Nephron (organoid): Measurements from ENCODE around the gene FAM83D.

Experiments
- H3K27ac Mint-ChIP-seq, 3 experiments: 2 replicates each; pipeline ENCODE4 v1.8.0; 2020; ENCODE audit warnings: mixed read lengths in 3 of 3, mild to moderate bottlenecking in 2 of 3, moderate library complexity in 1 of 3
- H3K27me3 Mint-ChIP-seq: 2 replicates; pipeline ENCODE4 v1.8.0; 2021; ENCODE audit warnings: low read depth, mild to moderate bottlenecking, moderate library complexity, mixed read lengths
- H3K36me3 Mint-ChIP-seq: 2 replicates; pipeline ENCODE4 v1.8.0; 2020; ENCODE audit warnings: low read depth, mixed read lengths
- H3K4me1 Mint-ChIP-seq: 2 replicates; pipeline ENCODE4 v1.8.0; 2020; ENCODE audit warnings: mixed read lengths
- H3K4me3 Mint-ChIP-seq, 3 experiments: 2 replicates each; pipeline ENCODE4 v1.8.0; 2020; ENCODE audit warnings: mild to moderate bottlenecking in 3 of 3, mixed read lengths in 3 of 3, moderate library complexity in 2 of 3
- H3K9me3 Mint-ChIP-seq: 2 replicates; pipeline ENCODE4 v1.8.0; 2020; ENCODE audit warnings: mixed read lengths
- CTCF ChIP-seq, 3 experiments: fragments of 200-600 bp; sonication (generic); IDR thresholded peaks; one replicate each; pipeline ENCODE4 v1.5.0; 2021; ENCODE audit warnings: antibody characterized with exemption in 3 of 3; ENCODE audit not compliant: unreplicated experiment in 3 of 3

The FAM83D gene

GRCh38 chr20:38926142-38926933 lies at the start of gene FAM83D:
Gene FAM83D, plus strand, starts transcription at chr20:38926417. Its CDS starts 26 bp downstream, at chr20:38926443.
- no peak within 1 kb of the TSS for H3K27ac Mint-ChIP-seq
- H3K27me3 Mint-ChIP-seq: peaks cover 17% of the 10 kb centered on the region
- no peaks in the 10 kb centered on the region for H3K36me3 Mint-ChIP-seq
- peaks cover 22% of the 10 kb centered on the region for H3K4me1 Mint-ChIP-seq
- no peak for TF ChIP-seq CTCF (IDR thresholded peaks at IDR 0.05; ENCODE audit: unreplicated experiment in 3 of 3)
- no peaks in the 10 kb centered on the region for H3K9me3 Mint-ChIP-seq
- H3K4me3 Mint-ChIP-seq: peak within 1 kb of the TSS; percentile 89 to 94 (median 92)

- Mint-ChIP-seq H3K36me3 (no peaks in the 10 kb centered on the region), H3K9me3 (no peaks in the 10 kb centered on the region), H3K27ac (no peak overlapping the region), H3K27me3 (peaks cover 58% of the 10 kb centered on the region), H3K4me1 (no peaks in the 10 kb centered on the region), H3K4me3 (no peak overlapping the region)
- TF ChIP-seq CTCF (IDR thresholded peaks at IDR 0.05; ENCODE audit: unreplicated experiment in 3 of 3): no peak
Measured at GRCh38 chr20:38877483-38877882, 48.7 kb upstream of the FAM83D start.

GRCh38 chr20:38878866-38879265 lies 47.4 kb upstream of the FAM83D start:
- no peaks in the 10 kb centered on the region for H3K4me1 Mint-ChIP-seq
- H3K9me3 Mint-ChIP-seq: no peaks in the 10 kb centered on the region
- no peak overlapping the region for H3K27ac Mint-ChIP-seq
- H3K27me3 Mint-ChIP-seq: peaks cover 53% of the 10 kb centered on the region
- TF ChIP-seq CTCF (IDR thresholded peaks at IDR 0.05; ENCODE audit: unreplicated experiment in 3 of 3): no peak
- H3K36me3 Mint-ChIP-seq: no peaks in the 10 kb centered on the region
- no peak overlapping the region for H3K4me3 Mint-ChIP-seq

- peaks cover 45% of the 10 kb centered on the region for H3K27me3 Mint-ChIP-seq
- no peak for TF ChIP-seq CTCF (IDR thresholded peaks at IDR 0.05; ENCODE audit: unreplicated experiment in 3 of 3)
Measured at GRCh38 chr20:38880952-38881735, 45.1 kb upstream of the FAM83D start.

GRCh38 chr20:38881806-38882440 lies 44.3 kb upstream of the FAM83D start:
- TF ChIP-seq CTCF (IDR thresholded peaks at IDR 0.05; ENCODE audit: unreplicated experiment in 3 of 3): no peak
- peaks cover 50% of the 10 kb centered on the region for H3K27me3 Mint-ChIP-seq
- no peaks in the 10 kb centered on the region for H3K36me3 Mint-ChIP-seq
- H3K27ac Mint-ChIP-seq: no peak overlapping the region
- no peaks in the 10 kb centered on the region for H3K4me1 Mint-ChIP-seq
- H3K9me3 Mint-ChIP-seq: no peaks in the 10 kb centered on the region
- no peak overlapping the region for H3K4me3 Mint-ChIP-seq

More at GRCh38 chr20:38880952-38881735, 45.1 kb upstream of the FAM83D start:
- H3K27ac Mint-ChIP-seq: no peak overlapping the region
- no peaks in the 10 kb centered on the region for H3K9me3 Mint-ChIP-seq
- no peaks in the 10 kb centered on the region for H3K4me1 Mint-ChIP-seq
- H3K4me3 Mint-ChIP-seq: no peak overlapping the region
- H3K36me3 Mint-ChIP-seq: no peaks in the 10 kb centered on the region
